ENCODE data around the gene IFFO2. TPM values are rescaled to one million over a fixed set of nuclear protein-coding genes. Genes with fewer than 3 reads are reported as not detected.
A peak's percentile ranks its signal among the peaks of the same experiment; 100 is the strongest.

Gene IFFO2
- total RNA-seq, result 100 to 1,000 TPM in 1 of 4 donors, 10 to 100 TPM in 2, 1 to 10 TPM in 1; 5.0 to 145 (median 13.6) TPM

DNA sequence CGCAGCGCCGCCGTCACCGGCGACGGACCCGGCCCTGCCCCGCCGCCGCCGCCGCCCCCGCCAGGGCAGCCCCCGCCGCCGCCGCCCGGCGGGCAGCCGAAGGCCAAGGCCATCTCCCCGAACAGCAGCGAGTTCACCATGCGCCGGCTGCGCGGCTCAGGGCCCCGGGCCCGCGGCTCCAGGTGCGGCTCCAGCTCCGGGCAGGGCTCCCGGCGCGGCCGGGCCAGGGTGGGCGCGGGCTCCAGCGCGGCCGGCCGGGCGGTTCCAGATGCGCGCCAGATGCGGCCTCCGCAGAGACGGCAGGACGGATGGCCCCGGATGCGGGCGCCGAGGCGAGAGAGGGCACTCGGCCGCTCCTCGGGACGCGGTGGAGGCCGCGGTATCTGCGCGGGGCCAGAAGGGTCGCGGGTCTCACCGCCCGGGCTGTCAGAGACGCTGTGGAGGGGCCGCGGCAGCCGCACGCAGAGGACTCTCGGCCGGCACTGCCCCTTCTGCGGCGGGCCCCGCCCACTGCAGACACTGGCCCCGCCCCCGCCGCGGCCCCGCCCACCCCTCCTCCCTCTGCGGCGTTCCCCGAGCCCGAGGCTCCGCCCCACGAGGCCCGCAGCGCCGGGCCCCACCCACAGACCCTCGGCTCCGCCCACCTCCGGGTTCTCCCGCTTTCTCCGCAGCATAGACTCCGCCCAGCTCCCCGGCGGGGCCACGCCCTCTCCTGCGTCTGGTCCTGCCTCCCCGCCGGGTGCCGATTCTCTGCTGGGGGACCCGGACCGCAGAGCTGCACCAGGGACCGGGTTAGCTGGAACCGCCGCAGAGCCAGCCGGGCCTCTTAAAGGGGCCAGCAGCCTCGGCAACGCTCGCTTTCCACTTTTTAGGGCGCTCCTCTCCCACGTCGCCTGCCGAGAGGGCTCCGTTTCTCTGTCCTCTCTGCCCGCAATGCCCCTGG, at the start of gene IFFO2:
TSS of gene IFFO2 (minus strand) at position 484 of the 943 bp plus-strand sequence. CDS start at position 140, 344 bp downstream.
- in situ Hi-C loops (cut with MboI; ENCODE audit: low pct_ligation_motif_present in 1 of 4, low pct_unique_long_range_greater_than_20kb in 1 of 4, low sequenced_read_pairs in 3 of 4) (no loop called here), intact Hi-C loops (cut with DNase I; ENCODE audit: low total_unique reads) (loop anchor here (5.0 kb wide), 1 partner anchor 49 kb away; no protein-coding TSS in a partner anchor)
- H3K4me3 ChIP-seq, result peak within 1 kb of the TSS; percentile 62 to 91 (median 82)
- peak; percentile 70 for TF ChIP-seq POLR2A (IDR thresholded peaks at IDR 0.05)
- TF ChIP-seq POLR2AphosphoS5 (IDR thresholded peaks at IDR 0.05), result peak; percentile 93 to 98 (median 97)
- TF ChIP-seq, protein P1, sequence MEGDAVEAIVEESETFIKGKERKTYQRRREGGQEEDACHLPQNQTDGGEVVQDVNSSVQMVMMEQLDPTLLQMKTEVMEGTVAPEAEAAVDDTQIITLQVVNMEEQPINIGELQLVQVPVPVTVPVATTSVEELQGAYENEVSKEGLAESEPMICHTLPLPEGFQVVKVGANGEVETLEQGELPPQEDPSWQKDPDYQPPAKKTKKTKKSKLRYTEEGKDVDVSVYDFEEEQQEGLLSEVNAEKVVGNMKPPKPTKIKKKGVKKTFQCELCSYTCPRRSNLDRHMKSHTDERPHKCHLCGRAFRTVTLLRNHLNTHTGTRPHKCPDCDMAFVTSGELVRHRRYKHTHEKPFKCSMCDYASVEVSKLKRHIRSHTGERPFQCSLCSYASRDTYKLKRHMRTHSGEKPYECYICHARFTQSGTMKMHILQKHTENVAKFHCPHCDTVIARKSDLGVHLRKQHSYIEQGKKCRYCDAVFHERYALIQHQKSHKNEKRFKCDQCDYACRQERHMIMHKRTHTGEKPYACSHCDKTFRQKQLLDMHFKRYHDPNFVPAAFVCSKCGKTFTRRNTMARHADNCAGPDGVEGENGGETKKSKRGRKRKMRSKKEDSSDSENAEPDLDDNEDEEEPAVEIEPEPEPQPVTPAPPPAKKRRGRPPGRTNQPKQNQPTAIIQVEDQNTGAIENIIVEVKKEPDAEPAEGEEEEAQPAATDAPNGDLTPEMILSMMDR (IDR thresholded peaks at IDR 0.05), result no peak
- H3K36me3 ChIP-seq, result no peaks in the 10 kb centered on the region
- peak; percentile 99 for DNase-seq
- peak within 1 kb of the TSS; percentile 82 to 91 (median 88) for H3K27ac ChIP-seq
- H3K9me3 ChIP-seq, result no peaks in the 10 kb centered on the region
- H3K27me3 ChIP-seq, result no peaks in the 10 kb centered on the region
- 0% methylated on average over 4 of the region's 119 CpGs; no CpG with 5 or more reads in 1 of the 2 donors for WGBS, 2 donors (ENCODE audit: low coverage in 1 of 2)
- peaks cover 3 to 45% (median 28%) of the 10 kb centered on the region in 4 donors for H3K4me1 ChIP-seq

DNA sequence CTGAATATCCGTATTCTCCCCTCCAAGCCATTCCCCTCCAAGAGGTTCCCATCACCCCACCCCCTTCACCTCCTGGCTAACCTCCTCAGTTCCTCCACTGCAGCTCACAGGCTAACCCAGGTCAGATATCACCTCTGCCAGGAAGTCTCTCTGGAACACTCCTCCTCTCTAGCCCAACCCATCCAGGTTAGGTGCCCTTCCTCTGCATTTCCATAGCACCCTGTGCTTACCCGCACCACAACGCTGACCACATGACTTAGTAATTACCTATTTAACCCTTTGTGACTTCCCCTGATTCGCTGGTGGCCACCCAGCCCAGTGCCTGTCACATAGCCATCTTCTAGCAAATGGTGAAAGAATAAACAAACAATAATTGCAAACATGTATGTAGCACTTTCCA, 49.5 kb upstream of the IFFO2 start:
- Histone ChIP-seq H3K9me3 (no peaks in the 10 kb centered on the region), H3K4me1 (peaks cover 8 to 27% (median 21%) of the 10 kb centered on the region in 4 donors), H3K27me3 (no peaks in the 10 kb centered on the region), H3K4me3 (no peak overlapping the region), H3K36me3 (no peaks in the 10 kb centered on the region), H3K27ac (no peak overlapping the region)
- in situ Hi-C loops (cut with MboI; ENCODE audit: low pct_ligation_motif_present in 1 of 4, low pct_unique_long_range_greater_than_20kb in 1 of 4, low sequenced_read_pairs in 3 of 4), result no loop called here
- TF ChIP-seq, protein P1 (IDR thresholded peaks at IDR 0.05), result no peak
- TF ChIP-seq POLR2A (IDR thresholded peaks at IDR 0.05) (no peak), EP300 (IDR thresholded peaks at IDR 0.05; ENCODE audit: low read depth) (no peak), POLR2AphosphoS5 (IDR thresholded peaks at IDR 0.05) (no peak)
- 37 to 40% methylated on average over 3 to 4 of the region's 4 CpGs for WGBS, 2 donors (ENCODE audit: low coverage in 1 of 2)
- intact Hi-C loops (cut with DNase I; ENCODE audit: low total_unique reads), result no loop called here
- no peak for DNase-seq

- Histone ChIP-seq H3K36me3 (no peaks in the 10 kb centered on the region), H3K4me1 (peaks cover 0 to 20% (median 14%) of the 10 kb centered on the region in 4 donors), H3K9me3 (no peaks in the 10 kb centered on the region), H3K27me3 (no peaks in the 10 kb centered on the region), H3K4me3 (no peak overlapping the region), H3K27ac (no peak overlapping the region)
- in situ Hi-C loops (cut with MboI; ENCODE audit: low pct_ligation_motif_present in 1 of 4, low pct_unique_long_range_greater_than_20kb in 1 of 4, low sequenced_read_pairs in 3 of 4), result no loop called here
- intact Hi-C loops (cut with DNase I; ENCODE audit: low total_unique reads), result no loop called here
- TF ChIP-seq POLR2AphosphoS5 (IDR thresholded peaks at IDR 0.05), result no peak
- no peak for TF ChIP-seq POLR2A (IDR thresholded peaks at IDR 0.05)
- TF ChIP-seq EP300 (IDR thresholded peaks at IDR 0.05; ENCODE audit: low read depth), result no peak
- TF ChIP-seq, protein P1 (IDR thresholded peaks at IDR 0.05), result no peak
- WGBS, 2 donors (ENCODE audit: low coverage in 1 of 2), result 86 to 90% methylated on average over 10 to 11 of the region's 11 CpGs
- DNase-seq, result no peak
Observed at GRCh38 chr1:19003371-19004290, 47.2 kb upstream of the IFFO2 start.

DNA sequence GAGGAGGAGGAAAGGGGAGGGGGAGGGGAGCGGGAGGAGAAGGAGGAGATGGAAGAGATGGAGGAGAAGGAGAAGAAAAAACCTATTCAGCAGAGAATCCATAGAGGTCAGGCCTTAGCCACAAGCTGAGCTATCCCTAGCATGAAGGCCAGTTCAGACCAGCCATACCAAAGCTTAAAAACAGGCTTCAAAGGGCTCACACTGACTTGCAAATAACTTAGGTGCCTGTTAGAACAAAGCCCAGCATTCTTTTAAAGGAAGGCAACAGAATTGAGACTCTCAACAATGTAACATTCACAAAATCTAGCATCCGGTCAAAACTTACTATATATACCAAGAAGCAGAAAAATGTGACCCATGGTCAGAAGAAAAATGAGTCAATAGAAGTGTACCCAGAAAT, 43.6 kb upstream of the IFFO2 start:
- Histone ChIP-seq H3K27me3 (no peaks in the 10 kb centered on the region), H3K4me1 (peaks cover 0 to 10% (median 7%) of the 10 kb centered on the region in 4 donors), H3K9me3 (no peaks in the 10 kb centered on the region), H3K27ac (no peak overlapping the region), H3K4me3 (no peak overlapping the region), H3K36me3 (no peaks in the 10 kb centered on the region)
- DNase-seq, result no peak
- WGBS, 2 donors (ENCODE audit: low coverage in 1 of 2), result 86 to 96% methylated on average over 2 of the region's 2 CpGs
- intact Hi-C loops (cut with DNase I; ENCODE audit: low total_unique reads), result no loop called here
- in situ Hi-C loops (cut with MboI; ENCODE audit: low pct_ligation_motif_present in 1 of 4, low pct_unique_long_range_greater_than_20kb in 1 of 4, low sequenced_read_pairs in 3 of 4), result no loop called here
- TF ChIP-seq, protein P1 (IDR thresholded peaks at IDR 0.05), result no peak
- TF ChIP-seq POLR2AphosphoS5 (IDR thresholded peaks at IDR 0.05), result no peak
- no peak for TF ChIP-seq POLR2A (IDR thresholded peaks at IDR 0.05)
- no peak for TF ChIP-seq EP300 (IDR thresholded peaks at IDR 0.05; ENCODE audit: low read depth)

All from transverse colon (tissue), 4 donors.